GM23338 (cell line): ENCODE data around the gene EPHA6. TPM values are rescaled to one million over a fixed set of nuclear protein-coding genes. Genes with fewer than 3 reads are reported as not detected.

ENCODE experiments used
- ATAC-seq: fragments of 200-7000 bp; cut with Tn5 transposase; 3 replicates; pipeline ENCODE4 v1.9.1; 2020
- DNase-seq: peaks from one replicate; pipeline ENCODE4 v3.0.0-alpha.2; 2015; ENCODE audit warnings: low spot score
- H2AFZ ChIP-seq: fragments of 200-600 bp; sonication (generic); 2 replicates; pipeline ENCODE4 v1.8.0; 2016; ENCODE audit warnings: antibody characterized with exemption, mild to moderate bottlenecking, moderate library complexity
- H3F3A ChIP-seq: fragments of 200-600 bp; sonication (generic); replicated peaks from 2 replicates; pipeline ENCODE4 v1.8.0; 2017; ENCODE audit warnings: antibody characterized with exemption, mixed run types, low read depth
- H3K27ac ChIP-seq: fragments of 200-600 bp; sonication (generic); 2 replicates; pipeline ENCODE4 v1.6.1; 2016; ENCODE audit warnings: low read depth
- H3K27me3 ChIP-seq: fragments of 200-600 bp; sonication (generic); 2 replicates; pipeline ENCODE4 v1.8.0; 2016; ENCODE audit warnings: mild to moderate bottlenecking, mixed run types, moderate library complexity; ENCODE audit not compliant: insufficient read depth
- H3K36me3 ChIP-seq: fragments of 200-600 bp; sonication (generic); 2 replicates; pipeline ENCODE4 v1.8.0; 2016; ENCODE audit warnings: mild to moderate bottlenecking; ENCODE audit not compliant: insufficient read depth
- H3K4me1 ChIP-seq: fragments of 200-600 bp; sonication (generic); 2 replicates; pipeline ENCODE4 v1.8.0; 2016; ENCODE audit warnings: mild to moderate bottlenecking, moderate library complexity; ENCODE audit not compliant: insufficient read depth
- H3K4me2 ChIP-seq: fragments of 200-600 bp; sonication (generic); 2 replicates; pipeline ENCODE4 v1.7.1; 2017; ENCODE audit warnings: mixed run types
- H3K4me3 ChIP-seq: fragments of 200-600 bp; sonication (generic); 2 replicates; pipeline ENCODE4 v1.6.1; 2016; ENCODE audit warnings: mixed run types
- H3K79me2 ChIP-seq: fragments of 200-600 bp; sonication (generic); replicated peaks from 2 replicates; pipeline ENCODE4 v1.8.0; 2017; ENCODE audit warnings: mild to moderate bottlenecking; ENCODE audit not compliant: insufficient read depth
- H3K9me2 ChIP-seq: fragments of 200-600 bp; sonication (generic); 2 replicates; pipeline ENCODE4 v1.8.0; 2017; ENCODE audit not compliant: insufficient read depth
- H4K20me1 ChIP-seq: fragments of 200-600 bp; sonication (generic); replicated peaks from 2 replicates; pipeline ENCODE4 v1.8.0; 2017; ENCODE audit warnings: mild to moderate bottlenecking; ENCODE audit not compliant: insufficient read depth
- H3K27ac Mint-ChIP-seq: 2 replicates; pipeline ENCODE4 v1.8.0; 2020; ENCODE audit warnings: inconsistent platforms, mild to moderate bottlenecking, moderate library complexity, mixed read lengths
- H3K27me3 Mint-ChIP-seq: 3 replicates; pipeline ENCODE4 v1.8.0; 2022; ENCODE audit warnings: low read depth, mild to moderate bottlenecking, moderate library complexity, mixed read lengths, inconsistent platforms; ENCODE audit not compliant: insufficient read depth, poor library complexity
- H3K36me3 Mint-ChIP-seq: 3 replicates; pipeline ENCODE4 v1.8.0; 2021; ENCODE audit warnings: low read depth, mild to moderate bottlenecking, inconsistent platforms, moderate library complexity, mixed read lengths
- H3K4me1 Mint-ChIP-seq: 3 replicates; pipeline ENCODE4 v1.8.0; 2020; ENCODE audit warnings: mild to moderate bottlenecking, inconsistent platforms, mixed read lengths
- H3K4me3 Mint-ChIP-seq: 3 replicates; pipeline ENCODE4 v1.8.0; 2021; ENCODE audit warnings: moderate library complexity, mild to moderate bottlenecking, inconsistent platforms, mixed read lengths
- H3K9me3 Mint-ChIP-seq: 3 replicates; pipeline ENCODE4 v1.8.0; 2020; ENCODE audit warnings: moderate library complexity, mild to moderate bottlenecking, inconsistent platforms, mixed read lengths
- CREB1 ChIP-seq: fragments of 250-450 bp; sonication (Bioruptor Pico); IDR thresholded peaks from 2 replicates; pipeline ENCODE4 v1.5.0; 2020; ENCODE audit warnings: low read depth, mild to moderate bottlenecking, moderate library complexity
- EZH2 ChIP-seq: fragments of 200-600 bp; sonication (generic); IDR thresholded peaks from one replicate; pipeline ENCODE4 v1.8.0; 2017; ENCODE audit warnings: antibody characterized with exemption, mild to moderate bottlenecking, low read depth; ENCODE audit not compliant: unreplicated experiment
- EZH2phosphoT487 ChIP-seq: fragments of 200-600 bp; sonication (generic); IDR thresholded peaks from one replicate; pipeline ENCODE4 v1.8.1; 2018; ENCODE audit warnings: antibody characterized with exemption; ENCODE audit not compliant: unreplicated experiment
- JUNB ChIP-seq: IDR thresholded peaks from one replicate; pipeline ENCODE4 v1.6.1; 2016; ENCODE audit warnings: antibody characterized with exemption; ENCODE audit not compliant: unreplicated experiment
- NANOG ChIP-seq: IDR thresholded peaks from 2 replicates; pipeline ENCODE4 v1.6.1; 2016; ENCODE audit warnings: antibody characterized with exemption, borderline replicate concordance
- POLR2AphosphoS5 ChIP-seq: IDR thresholded peaks from 2 replicates; pipeline ENCODE4 v1.6.1; 2016; ENCODE audit warnings: antibody characterized with exemption, low read depth
- STAT1 ChIP-seq: IDR thresholded peaks from one replicate; pipeline ENCODE4 v1.6.1; 2016; ENCODE audit warnings: antibody characterized with exemption; ENCODE audit not compliant: unreplicated experiment
- ZNF114 ChIP-seq: fragments of 250-450 bp; sonication (Bioruptor Pico); IDR thresholded peaks from 2 replicates; pipeline ENCODE4 v1.5.0; 2020; ENCODE audit warnings: mild to moderate bottlenecking, moderate library complexity
- ZNF331 ChIP-seq: fragments of 250-450 bp; sonication (Bioruptor Pico); IDR thresholded peaks from 2 replicates; pipeline ENCODE4 v1.5.0; 2020; ENCODE audit warnings: low read depth, mild to moderate bottlenecking, moderate library complexity
- polyA plus RNA-seq: library from polyadenylated mRNA; unstranded; fragments of >200 nt; fragmentation: Nextera tagmentation; extraction: Ambion mirVana; gene quantifications from 2 replicates; pipeline ENCODE4 v1.2.1, GENCODE V29; 2016
- total RNA-seq: library from RNA; depleted of rRNA; stranded (reverse); fragments of >200 nt; shearing (Covaris generic); gene quantifications from 2 replicates; pipeline ENCODE4 v1.2.3, GENCODE V29; 2014
- TF ChIP-seq, protein P1 (sequence below): IDR thresholded peaks from 2 replicates; pipeline ENCODE4 v1.6.1; 2016; ENCODE audit warnings: antibody characterized with exemption
- TF ChIP-seq, protein P2 (sequence below): IDR thresholded peaks from one replicate; pipeline ENCODE4 v1.6.1; 2018; ENCODE audit warnings: antibody characterized with exemption; ENCODE audit not compliant: unreplicated experiment
- TF ChIP-seq, protein P3 (sequence below): fragments of 250-450 bp; sonication (Bioruptor Pico); IDR thresholded peaks from 2 replicates; pipeline ENCODE4 v1.5.0; 2020; ENCODE audit warnings: mild to moderate bottlenecking, moderate library complexity
- TF ChIP-seq, protein P4 (sequence below), 2 experiments: fragments of 200-600 bp in 1 of 2; sonication (generic) in 1 of 2; conservative IDR thresholded peaks; 2 replicates each; pipeline versions ENCODE4 v1.5.1 to v1.6.1; 2016 to 2017; ENCODE audit warnings: antibody characterized with exemption in 2 of 2, low read depth in 2 of 2, mild to moderate bottlenecking in 2 of 2, moderate library complexity in 1 of 2

Gene EPHA6
- total and polyA plus RNA-seq, 2 experiments from 2014 or later: 0.37 to 2.6 TPM

DNA sequence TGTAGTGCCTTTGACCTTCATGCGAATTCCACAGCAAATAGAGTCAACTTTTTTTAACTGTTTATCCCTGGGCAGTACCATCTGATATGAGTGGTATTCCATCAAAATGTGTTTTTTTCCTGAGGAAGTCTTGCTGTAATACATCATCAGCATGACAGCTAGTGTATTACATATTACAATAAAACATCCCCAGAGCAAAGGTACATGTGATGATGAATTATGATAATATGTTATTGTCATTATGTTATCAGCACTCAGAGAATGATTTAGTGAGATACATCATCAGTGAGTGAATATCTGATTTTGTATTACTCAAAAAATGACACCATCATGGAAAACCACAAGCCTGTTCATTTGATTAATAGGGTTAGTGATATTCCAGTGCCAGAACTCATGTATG lies 880.5 kb downstream of the EPHA6 start:
- no peaks in the 10 kb centered on the region for H3K27me3 ChIP-seq
- H3K4me3 ChIP-seq: no peak overlapping the region
- peaks cover 2% of the 10 kb centered on the region for H3K27me3 Mint-ChIP-seq
- no peaks in the 10 kb centered on the region for H3K79me2 ChIP-seq
- H3K4me1 ChIP-seq: peaks cover 3% of the 10 kb centered on the region; the same call in 1 of the 2 replicates
- no peak overlapping the region for H2AFZ ChIP-seq
- no peak overlapping the region for H3K4me2 ChIP-seq
- no peak for DNase-seq
- H3K27ac Mint-ChIP-seq: no peak overlapping the region
- no peaks in the 10 kb centered on the region for H3F3A ChIP-seq
- no peak overlapping the region for H3K4me3 Mint-ChIP-seq
- ATAC-seq: no peak
- H3K4me1 Mint-ChIP-seq: peaks cover 7% of the 10 kb centered on the region; the same call in 2 of the 3 replicates
- no peaks in the 10 kb centered on the region for H4K20me1 ChIP-seq
- no peak overlapping the region for H3K27ac ChIP-seq
- no peak for TF ChIP-seq POLR2AphosphoS5
- TF ChIP-seq EZH2phosphoT487: no peak
- TF ChIP-seq JUNB: no peak
- TF ChIP-seq, protein P1, sequence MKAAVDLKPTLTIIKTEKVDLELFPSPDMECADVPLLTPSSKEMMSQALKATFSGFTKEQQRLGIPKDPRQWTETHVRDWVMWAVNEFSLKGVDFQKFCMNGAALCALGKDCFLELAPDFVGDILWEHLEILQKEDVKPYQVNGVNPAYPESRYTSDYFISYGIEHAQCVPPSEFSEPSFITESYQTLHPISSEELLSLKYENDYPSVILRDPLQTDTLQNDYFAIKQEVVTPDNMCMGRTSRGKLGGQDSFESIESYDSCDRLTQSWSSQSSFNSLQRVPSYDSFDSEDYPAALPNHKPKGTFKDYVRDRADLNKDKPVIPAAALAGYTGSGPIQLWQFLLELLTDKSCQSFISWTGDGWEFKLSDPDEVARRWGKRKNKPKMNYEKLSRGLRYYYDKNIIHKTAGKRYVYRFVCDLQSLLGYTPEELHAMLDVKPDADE: no peak
- no peak for TF ChIP-seq ZNF331 (CRISPR knock-in tag)
- TF ChIP-seq, protein P2, sequence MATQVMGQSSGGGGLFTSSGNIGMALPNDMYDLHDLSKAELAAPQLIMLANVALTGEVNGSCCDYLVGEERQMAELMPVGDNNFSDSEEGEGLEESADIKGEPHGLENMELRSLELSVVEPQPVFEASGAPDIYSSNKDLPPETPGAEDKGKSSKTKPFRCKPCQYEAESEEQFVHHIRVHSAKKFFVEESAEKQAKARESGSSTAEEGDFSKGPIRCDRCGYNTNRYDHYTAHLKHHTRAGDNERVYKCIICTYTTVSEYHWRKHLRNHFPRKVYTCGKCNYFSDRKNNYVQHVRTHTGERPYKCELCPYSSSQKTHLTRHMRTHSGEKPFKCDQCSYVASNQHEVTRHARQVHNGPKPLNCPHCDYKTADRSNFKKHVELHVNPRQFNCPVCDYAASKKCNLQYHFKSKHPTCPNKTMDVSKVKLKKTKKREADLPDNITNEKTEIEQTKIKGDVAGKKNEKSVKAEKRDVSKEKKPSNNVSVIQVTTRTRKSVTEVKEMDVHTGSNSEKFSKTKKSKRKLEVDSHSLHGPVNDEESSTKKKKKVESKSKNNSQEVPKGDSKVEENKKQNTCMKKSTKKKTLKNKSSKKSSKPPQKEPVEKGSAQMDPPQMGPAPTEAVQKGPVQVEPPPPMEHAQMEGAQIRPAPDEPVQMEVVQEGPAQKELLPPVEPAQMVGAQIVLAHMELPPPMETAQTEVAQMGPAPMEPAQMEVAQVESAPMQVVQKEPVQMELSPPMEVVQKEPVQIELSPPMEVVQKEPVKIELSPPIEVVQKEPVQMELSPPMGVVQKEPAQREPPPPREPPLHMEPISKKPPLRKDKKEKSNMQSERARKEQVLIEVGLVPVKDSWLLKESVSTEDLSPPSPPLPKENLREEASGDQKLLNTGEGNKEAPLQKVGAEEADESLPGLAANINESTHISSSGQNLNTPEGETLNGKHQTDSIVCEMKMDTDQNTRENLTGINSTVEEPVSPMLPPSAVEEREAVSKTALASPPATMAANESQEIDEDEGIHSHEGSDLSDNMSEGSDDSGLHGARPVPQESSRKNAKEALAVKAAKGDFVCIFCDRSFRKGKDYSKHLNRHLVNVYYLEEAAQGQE: no peak
- TF ChIP-seq, protein P3, sequence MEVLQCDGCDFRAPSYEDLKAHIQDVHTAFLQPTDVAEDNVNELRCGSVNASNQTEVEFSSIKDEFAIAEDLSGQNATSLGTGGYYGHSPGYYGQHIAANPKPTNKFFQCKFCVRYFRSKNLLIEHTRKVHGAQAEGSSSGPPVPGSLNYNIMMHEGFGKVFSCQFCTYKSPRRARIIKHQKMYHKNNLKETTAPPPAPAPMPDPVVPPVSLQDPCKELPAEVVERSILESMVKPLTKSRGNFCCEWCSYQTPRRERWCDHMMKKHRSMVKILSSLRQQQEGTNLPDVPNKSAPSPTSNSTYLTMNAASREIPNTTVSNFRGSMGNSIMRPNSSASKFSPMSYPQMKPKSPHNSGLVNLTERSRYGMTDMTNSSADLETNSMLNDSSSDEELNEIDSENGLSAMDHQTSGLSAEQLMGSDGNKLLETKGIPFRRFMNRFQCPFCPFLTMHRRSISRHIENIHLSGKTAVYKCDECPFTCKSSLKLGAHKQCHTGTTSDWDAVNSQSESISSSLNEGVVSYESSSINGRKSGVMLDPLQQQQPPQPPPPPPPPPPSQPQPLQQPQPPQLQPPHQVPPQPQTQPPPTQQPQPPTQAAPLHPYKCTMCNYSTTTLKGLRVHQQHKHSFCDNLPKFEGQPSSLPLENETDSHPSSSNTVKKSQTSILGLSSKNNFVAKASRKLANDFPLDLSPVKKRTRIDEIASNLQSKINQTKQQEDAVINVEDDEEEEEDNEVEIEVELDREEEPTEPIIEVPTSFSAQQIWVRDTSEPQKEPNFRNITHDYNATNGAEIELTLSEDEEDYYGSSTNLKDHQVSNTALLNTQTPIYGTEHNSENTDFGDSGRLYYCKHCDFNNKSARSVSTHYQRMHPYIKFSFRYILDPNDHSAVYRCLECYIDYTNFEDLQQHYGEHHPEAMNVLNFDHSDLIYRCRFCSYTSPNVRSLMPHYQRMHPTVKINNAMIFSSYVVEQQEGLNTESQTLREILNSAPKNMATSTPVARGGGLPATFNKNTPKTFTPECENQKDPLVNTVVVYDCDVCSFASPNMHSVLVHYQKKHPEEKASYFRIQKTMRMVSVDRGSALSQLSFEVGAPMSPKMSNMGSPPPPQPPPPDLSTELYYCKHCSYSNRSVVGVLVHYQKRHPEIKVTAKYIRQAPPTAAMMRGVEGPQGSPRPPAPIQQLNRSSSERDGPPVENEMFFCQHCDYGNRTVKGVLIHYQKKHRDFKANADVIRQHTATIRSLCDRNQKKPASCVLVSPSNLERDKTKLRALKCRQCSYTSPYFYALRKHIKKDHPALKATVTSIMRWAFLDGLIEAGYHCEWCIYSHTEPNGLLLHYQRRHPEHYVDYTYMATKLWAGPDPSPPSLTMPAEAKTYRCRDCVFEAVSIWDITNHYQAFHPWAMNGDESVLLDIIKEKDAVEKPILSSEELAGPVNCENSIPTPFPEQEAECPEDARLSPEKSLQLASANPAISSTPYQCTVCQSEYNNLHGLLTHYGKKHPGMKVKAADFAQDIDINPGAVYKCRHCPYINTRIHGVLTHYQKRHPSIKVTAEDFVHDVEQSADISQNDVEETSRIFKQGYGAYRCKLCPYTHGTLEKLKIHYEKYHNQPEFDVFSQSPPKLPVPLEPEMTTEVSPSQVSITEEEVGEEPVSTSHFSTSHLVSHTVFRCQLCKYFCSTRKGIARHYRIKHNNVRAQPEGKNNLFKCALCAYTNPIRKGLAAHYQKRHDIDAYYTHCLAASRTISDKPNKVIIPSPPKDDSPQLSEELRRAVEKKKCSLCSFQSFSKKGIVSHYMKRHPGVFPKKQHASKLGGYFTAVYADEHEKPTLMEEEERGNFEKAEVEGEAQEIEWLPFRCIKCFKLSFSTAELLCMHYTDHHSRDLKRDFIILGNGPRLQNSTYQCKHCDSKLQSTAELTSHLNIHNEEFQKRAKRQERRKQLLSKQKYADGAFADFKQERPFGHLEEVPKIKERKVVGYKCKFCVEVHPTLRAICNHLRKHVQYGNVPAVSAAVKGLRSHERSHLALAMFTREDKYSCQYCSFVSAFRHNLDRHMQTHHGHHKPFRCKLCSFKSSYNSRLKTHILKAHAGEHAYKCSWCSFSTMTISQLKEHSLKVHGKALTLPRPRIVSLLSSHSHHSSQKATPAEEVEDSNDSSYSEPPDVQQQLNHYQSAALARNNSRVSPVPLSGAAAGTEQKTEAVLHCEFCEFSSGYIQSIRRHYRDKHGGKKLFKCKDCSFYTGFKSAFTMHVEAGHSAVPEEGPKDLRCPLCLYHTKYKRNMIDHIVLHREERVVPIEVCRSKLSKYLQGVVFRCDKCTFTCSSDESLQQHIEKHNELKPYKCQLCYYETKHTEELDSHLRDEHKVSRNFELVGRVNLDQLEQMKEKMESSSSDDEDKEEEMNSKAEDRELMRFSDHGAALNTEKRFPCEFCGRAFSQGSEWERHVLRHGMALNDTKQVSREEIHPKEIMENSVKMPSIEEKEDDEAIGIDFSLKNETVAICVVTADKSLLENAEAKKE (CRISPR knock-in tag): no peak
- no peak for TF ChIP-seq STAT1
- TF ChIP-seq ZNF114 (CRISPR knock-in tag): no peak
- no peak for TF ChIP-seq CREB1 (CRISPR knock-in tag)
- no peak for TF ChIP-seq NANOG
- TF ChIP-seq, protein P4, sequence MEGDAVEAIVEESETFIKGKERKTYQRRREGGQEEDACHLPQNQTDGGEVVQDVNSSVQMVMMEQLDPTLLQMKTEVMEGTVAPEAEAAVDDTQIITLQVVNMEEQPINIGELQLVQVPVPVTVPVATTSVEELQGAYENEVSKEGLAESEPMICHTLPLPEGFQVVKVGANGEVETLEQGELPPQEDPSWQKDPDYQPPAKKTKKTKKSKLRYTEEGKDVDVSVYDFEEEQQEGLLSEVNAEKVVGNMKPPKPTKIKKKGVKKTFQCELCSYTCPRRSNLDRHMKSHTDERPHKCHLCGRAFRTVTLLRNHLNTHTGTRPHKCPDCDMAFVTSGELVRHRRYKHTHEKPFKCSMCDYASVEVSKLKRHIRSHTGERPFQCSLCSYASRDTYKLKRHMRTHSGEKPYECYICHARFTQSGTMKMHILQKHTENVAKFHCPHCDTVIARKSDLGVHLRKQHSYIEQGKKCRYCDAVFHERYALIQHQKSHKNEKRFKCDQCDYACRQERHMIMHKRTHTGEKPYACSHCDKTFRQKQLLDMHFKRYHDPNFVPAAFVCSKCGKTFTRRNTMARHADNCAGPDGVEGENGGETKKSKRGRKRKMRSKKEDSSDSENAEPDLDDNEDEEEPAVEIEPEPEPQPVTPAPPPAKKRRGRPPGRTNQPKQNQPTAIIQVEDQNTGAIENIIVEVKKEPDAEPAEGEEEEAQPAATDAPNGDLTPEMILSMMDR (conservative IDR thresholded peaks at IDR 0.05; ENCODE audit: low read depth in 2 of 2): no peak
- TF ChIP-seq EZH2: no peak
- H3K9me3 Mint-ChIP-seq: no peaks in the 10 kb centered on the region
- no peaks in the 10 kb centered on the region; the same call in 2 of the 3 replicates for H3K36me3 Mint-ChIP-seq
- peaks cover 1% of the 10 kb centered on the region; the same call in 1 of the 2 replicates for H3K9me2 ChIP-seq
- H3K36me3 ChIP-seq: no peaks in the 10 kb centered on the region
